CD4-positive, alpha-beta T cell (primary cell): ENCODE results near the gene CGB7. TPM values are rescaled to one million over a fixed set of nuclear protein-coding genes. Genes with fewer than 3 reads are reported as not detected.
A peak's percentile ranks its signal among the peaks of the same experiment; 100 is the strongest.
"Not testable (repeated sequence)": the region's sequence is repeated elsewhere in the genome, so short reads cannot be mapped to it uniquely, and the experiment has no call there.

Experiments used
- ATAC-seq: fragments of 200-7000 bp; cut with Tn5 transposase; one replicate; pipeline ENCODE4 v1.10.0; 2022; ENCODE audit warnings: mild to moderate bottlenecking; ENCODE audit not compliant: poor library complexity
- CTCF ChIA-PET: fragments of 350-600 bp; sonication (Branson Sonifier 250); formaldehyde crosslinking; loops from one replicate; lab custom pipeline; 2021; ENCODE audit warnings: antibody characterized with exemption, inconsistent platforms; lab: Charles Lee
- POLR2A ChIA-PET: fragments of 350-600 bp; sonication (Branson Sonifier 250); formaldehyde crosslinking; loops from one replicate; lab custom pipeline; 2021; ENCODE audit warnings: antibody characterized with exemption, inconsistent platforms; lab: Charles Lee
- DNase-seq, 14 experiments: peaks; one replicate each; pipeline ENCODE4 v3.0.0-alpha.2; 2013 to 2020; ENCODE audit warnings: mixed read lengths in 2 of 14
- H3K27ac ChIP-seq, 2 donors: one replicate each; pipeline versions ENCODE4 v1.5.1 to v1.7.0; 2013; ENCODE audit warnings: low read length in 2 of 2, low read depth in 1 of 2, mild to moderate bottlenecking in 1 of 2
- H3K27me3 ChIP-seq, 2 experiments: 1 replicate in 1 of 2; 2 replicates in 1 of 2; pipeline versions ENCODE4 v1.6.1 to v1.7.0; 2013; ENCODE audit warnings: low read length in 2 of 2, control low read depth in 1 of 2, mild to moderate bottlenecking in 1 of 2, moderate library complexity in 1 of 2; ENCODE audit not compliant: insufficient read depth in 2 of 2, control insufficient read depth in 1 of 2
- H3K36me3 ChIP-seq: one replicate; pipeline ENCODE4 v1.6.1; 2013; ENCODE audit warnings: low read length, control low read depth; ENCODE audit not compliant: insufficient read depth
- H3K4me1 ChIP-seq: one replicate; pipeline ENCODE4 v1.6.1; 2013; ENCODE audit warnings: low read length, control low read depth; ENCODE audit not compliant: insufficient read depth
- H3K4me3 ChIP-seq: one replicate; pipeline ENCODE4 v1.5.1; 2013; ENCODE audit warnings: mild to moderate bottlenecking, low read length, moderate library complexity
- H3K9me3 ChIP-seq, 2 experiments: 1 replicate in 1 of 2; 2 replicates in 1 of 2; pipeline versions ENCODE4 v1.6.1 to v1.7.0; 2013; ENCODE audit warnings: low read length in 2 of 2, mild to moderate bottlenecking in 2 of 2, control low read depth in 1 of 2, moderate library complexity in 1 of 2; ENCODE audit not compliant: control insufficient read depth in 1 of 2, insufficient read depth in 1 of 2
- H3K27ac Mint-ChIP-seq: one replicate; pipeline ENCODE4 v1.8.0; 2020; ENCODE audit warnings: mixed read lengths
- H3K27me3 Mint-ChIP-seq: one replicate; pipeline ENCODE4 v1.8.0; 2021; ENCODE audit warnings: mixed read lengths
- H3K36me3 Mint-ChIP-seq: one replicate; pipeline ENCODE4 v1.8.0; 2021; ENCODE audit warnings: low read depth, mixed read lengths
- H3K4me1 Mint-ChIP-seq: one replicate; pipeline ENCODE4 v1.8.0; 2021; ENCODE audit warnings: low read depth, mixed read lengths
- H3K4me3 Mint-ChIP-seq: one replicate; pipeline ENCODE4 v1.8.0; 2020; ENCODE audit warnings: mild to moderate bottlenecking, mixed read lengths
- H3K9me3 Mint-ChIP-seq: one replicate; pipeline ENCODE4 v1.8.0; 2020; ENCODE audit warnings: mixed read lengths
- CTCF ChIP-seq: fragments of 200-600 bp; IDR thresholded peaks from one replicate; pipeline ENCODE4 v1.8.0; 2022; ENCODE audit warnings: antibody characterized with exemption, mild to moderate bottlenecking
- intact Hi-C, 2 experiments: fragments of 100-400 bp; cut with DNase I in 1 of 2; cut with micrococcal nuclease in 1 of 2; formaldehyde crosslinking; loops; one replicate each; pipeline versions ENCODE4 v1.15.1 to v1.9.0; 2023 to 2025; cut with DNase I, micrococcal nuclease
- total RNA-seq, 174 experiments: library from RNA in 2 of 174; stranded (reverse) in 2 of 174; gene quantifications; one replicate each; pipeline ENCODE4 v1.2.3 and lab custom pipeline; 2021 to 2026

Gene CGB7
- total RNA-seq, 2 experiments from 2014 or later, result not detected

GRCh38 chr19:49081273-49081672 is 23.7 kb upstream of the CGB7 start:
- H3K27me3 ChIP-seq, result peaks cover 2 to 3% of the 10 kb centered on the region in 2 experiments
- ChIA-PET POLR2A (no interaction called here), CTCF (no interaction called here)
- H3K4me1 ChIP-seq, result peaks cover 16% of the 10 kb centered on the region
- H3K4me3 ChIP-seq, result no peak overlapping the region
- TF ChIP-seq CTCF, result no peak
- H3K9me3 Mint-ChIP-seq, result no peaks in the 10 kb centered on the region
- ATAC-seq (no peak), DNase-seq (no peak)
- H3K4me1 Mint-ChIP-seq, result peaks cover 14% of the 10 kb centered on the region
- no peak overlapping the region for H3K4me3 Mint-ChIP-seq
- H3K27ac Mint-ChIP-seq, result no peak overlapping the region
- intact Hi-C loops, result loop anchor here in 1 of 2 experiments (5.0 to 10.0 kb wide), 3 partner anchors 84 to 1724 kb away; partner anchors contain the start of gene RPL13A
- H3K36me3 Mint-ChIP-seq, result peaks cover 16% of the 10 kb centered on the region
- H3K27me3 Mint-ChIP-seq, result peaks cover 14% of the 10 kb centered on the region
- no peaks in the 10 kb centered on the region for H3K9me3 ChIP-seq
- no peak overlapping the region for H3K27ac ChIP-seq
- H3K36me3 ChIP-seq, result no peaks in the 10 kb centered on the region

- Histone ChIP-seq H3K27me3 (peaks cover 4 to 6% of the 10 kb centered on the region in 2 experiments), H3K9me3 (no peaks in the 10 kb centered on the region), H3K27ac (no peak overlapping the region), H3K4me1 (peaks cover 8% of the 10 kb centered on the region), H3K4me3 (no peak overlapping the region), H3K36me3 (no peaks in the 10 kb centered on the region)
- TF ChIP-seq CTCF, result no peak
- H3K4me3 Mint-ChIP-seq, result no peak overlapping the region
- POLR2A ChIA-PET, result no interaction called here
- H3K9me3 Mint-ChIP-seq, result no peaks in the 10 kb centered on the region
- intact Hi-C loops, result loop anchor here in 1 of 2 experiments (5.0 to 10.0 kb wide), 3 partner anchors 83 to 1724 kb away; partner anchors contain the start of gene RPL13A
- H3K36me3 Mint-ChIP-seq, result peaks cover 7% of the 10 kb centered on the region
- peaks cover 23% of the 10 kb centered on the region for H3K27me3 Mint-ChIP-seq
- CTCF ChIA-PET, result no interaction called here
- peaks cover 8% of the 10 kb centered on the region for H3K4me1 Mint-ChIP-seq
- no peak overlapping the region for H3K27ac Mint-ChIP-seq
- DNase-seq (no peak), ATAC-seq (no peak)
Observed at GRCh38 chr19:49080392-49080791, 22.8 kb upstream of the CGB7 start.

GRCh38 chr19:49074869-49075268 is 17.3 kb upstream of the CGB7 start:
- H3K36me3 Mint-ChIP-seq, POLR2A ChIA-PET, intact Hi-C loops, H3K4me3 ChIP-seq, H3K27ac ChIP-seq, H3K4me1 ChIP-seq, H3K4me3 Mint-ChIP-seq, ATAC-seq, H3K36me3 ChIP-seq, H3K27ac Mint-ChIP-seq, H3K9me3 Mint-ChIP-seq: not testable (repeated sequence)
- Histone ChIP-seq H3K9me3 (peaks cover 0 to 21% of the 10 kb centered on the region in 2 experiments), H3K27me3 (peaks cover 25 to 39% of the 10 kb centered on the region in 2 experiments)
- peak in 2 of 14 experiments; percentile 26 to 33 for DNase-seq
- Mint-ChIP-seq H3K27me3 (peaks cover 59% of the 10 kb centered on the region), H3K4me1 (peaks cover 11% of the 10 kb centered on the region)
- TF ChIP-seq CTCF, result peak; percentile 40
- CTCF ChIA-PET, result interaction anchor here (1.1 to 1.7 kb wide), 2 partner anchors 39 to 81 kb away, joined by 3 to 5 read pairs; partner anchors contain the start of genes GYS1, LIN7B and RUVBL2
